Measurements from ENCODE around the gene LRRC63.
"Not testable (repeated sequence)": the region's sequence is repeated elsewhere in the genome, so short reads cannot be mapped to it uniquely, and the experiment has no call there.

The LRRC63 gene

GRCh38 chr13:46281779-46282178 lies 70.1 kb downstream of the LRRC63 start:
- TF ChIP-seq CTCF (IDR thresholded peaks at IDR 0.05; ENCODE audit: low read depth, low read length): no peak
- Histone ChIP-seq H3K4me1 (peaks cover 32% of the 10 kb centered on the region), H3K36me3 (no peaks in the 10 kb centered on the region), H3K9me3 (no peaks in the 10 kb centered on the region), H3K27me3 (no peaks in the 10 kb centered on the region), H3K4me3 (ENCODE audit: low read depth, low read length) (no peak overlapping the region)
- DNase-seq: no peak

- H3K4me1 ChIP-seq: peaks cover 25% of the 10 kb centered on the region
- not testable (repeated sequence) for H3K9me3 ChIP-seq; H3K36me3 ChIP-seq; H3K27me3 ChIP-seq; H3K4me3 ChIP-seq (ENCODE audit: low read depth, low read length)
- peak; percentile 27 for DNase-seq
Measured at GRCh38 chr13:46283912-46284824, 72.4 kb downstream of the LRRC63 start.

GRCh38 chr13:46286972-46287371 lies 75.2 kb downstream of the LRRC63 start:
- H3K36me3 ChIP-seq: no peaks in the 10 kb centered on the region
- no peak for DNase-seq
- no peaks in the 10 kb centered on the region for H3K9me3 ChIP-seq
- no peaks in the 10 kb centered on the region for H3K27me3 ChIP-seq
- no peak overlapping the region for H3K4me3 ChIP-seq (ENCODE audit: low read depth, low read length)
- no peak for TF ChIP-seq CTCF (IDR thresholded peaks at IDR 0.05; ENCODE audit: low read depth, low read length)
- H3K4me1 ChIP-seq: peaks cover 20% of the 10 kb centered on the region

GRCh38 chr13:46288570-46289259 lies 77.0 kb downstream of the LRRC63 start:
- TF ChIP-seq CTCF (IDR thresholded peaks at IDR 0.05; ENCODE audit: low read depth, low read length): peak; percentile 92
- no peak for DNase-seq
- H3K4me3 ChIP-seq (ENCODE audit: low read depth, low read length): no peak overlapping the region
- H3K4me1 ChIP-seq: peaks cover 9% of the 10 kb centered on the region
- no peaks in the 10 kb centered on the region for H3K27me3 ChIP-seq
- no peaks in the 10 kb centered on the region for H3K36me3 ChIP-seq
- no peaks in the 10 kb centered on the region for H3K9me3 ChIP-seq

GRCh38 chr13:46289260-46289955 lies 77.7 kb downstream of the LRRC63 start:
- Histone ChIP-seq H3K27me3 (no peaks in the 10 kb centered on the region), H3K9me3 (no peaks in the 10 kb centered on the region), H3K4me1 (peaks cover 2% of the 10 kb centered on the region), H3K4me3 (ENCODE audit: low read depth, low read length) (no peak overlapping the region), H3K36me3 (no peaks in the 10 kb centered on the region)
- no peak for TF ChIP-seq CTCF (IDR thresholded peaks at IDR 0.05; ENCODE audit: low read depth, low read length)
- DNase-seq: no peak

GRCh38 chr13:46290434-46290833 lies 78.7 kb downstream of the LRRC63 start:
- DNase-seq: no peak
- no peak for TF ChIP-seq CTCF (IDR thresholded peaks at IDR 0.05; ENCODE audit: low read depth, low read length)
- Histone ChIP-seq H3K27me3 (no peaks in the 10 kb centered on the region), H3K9me3 (no peaks in the 10 kb centered on the region), H3K36me3 (no peaks in the 10 kb centered on the region), H3K4me1 (no peaks in the 10 kb centered on the region), H3K4me3 (ENCODE audit: low read depth, low read length) (no peak overlapping the region)

Measured in BE2C (cell line).